ENCODE results near the gene PARN.

DNA sequence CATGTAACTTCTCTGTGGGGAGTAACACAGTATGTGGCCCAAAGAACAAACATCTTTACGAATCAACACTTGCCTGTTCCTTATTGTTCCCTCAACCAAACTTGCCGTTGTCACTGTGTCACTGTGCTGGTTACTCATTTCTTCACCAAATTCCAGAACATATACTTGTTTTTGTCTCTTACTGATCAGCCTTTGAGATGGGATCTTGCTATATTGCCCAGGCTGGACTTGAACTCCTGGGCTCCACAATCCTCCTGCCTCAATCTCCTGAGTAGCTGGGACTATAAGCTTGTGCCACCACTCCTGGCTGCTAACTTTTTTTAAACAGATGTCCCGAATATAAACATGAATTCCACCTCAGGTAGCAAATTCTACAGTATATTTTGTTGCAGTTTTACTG is 115.1 kb downstream of the PARN start:
- TF ChIP-seq CTCF (IDR thresholded peaks at IDR 0.05) (no peak), POLR2AphosphoS5 (IDR thresholded peaks at IDR 0.05; ENCODE audit: low read depth, low read length) (no peak), REST (IDR thresholded peaks at IDR 0.05; ENCODE audit: insufficient read depth in 1 of 2, low read depth in 2 of 2, low read length in 1 of 2) (no peak)
